Nasal cavity respiratory epithelium epithelial cell of viscerocranial mucosa (primary cell): Measurements from ENCODE around the gene OR10H1. TPM values are rescaled to one million over a fixed set of nuclear protein-coding genes. Genes with fewer than 3 reads are reported as not detected.

Experiments
- total RNA-seq: library from RNA; depleted of rRNA; stranded (reverse); fragments of >200 nt; gene quantifications from 2 replicates; pipeline ENCODE4 v1.2.3, GENCODE V29; 2014

Gene OR10H1, protein sequence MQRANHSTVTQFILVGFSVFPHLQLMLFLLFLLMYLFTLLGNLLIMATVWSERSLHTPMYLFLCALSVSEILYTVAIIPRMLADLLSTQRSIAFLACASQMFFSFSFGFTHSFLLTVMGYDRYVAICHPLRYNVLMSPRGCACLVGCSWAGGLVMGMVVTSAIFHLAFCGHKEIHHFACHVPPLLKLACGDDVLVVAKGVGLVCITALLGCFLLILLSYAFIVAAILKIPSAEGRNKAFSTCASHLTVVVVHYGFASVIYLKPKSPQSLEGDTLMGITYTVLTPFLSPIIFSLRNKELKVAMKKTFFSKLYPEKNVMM
- total RNA-seq, result not detected in 2 replicates

DNA sequence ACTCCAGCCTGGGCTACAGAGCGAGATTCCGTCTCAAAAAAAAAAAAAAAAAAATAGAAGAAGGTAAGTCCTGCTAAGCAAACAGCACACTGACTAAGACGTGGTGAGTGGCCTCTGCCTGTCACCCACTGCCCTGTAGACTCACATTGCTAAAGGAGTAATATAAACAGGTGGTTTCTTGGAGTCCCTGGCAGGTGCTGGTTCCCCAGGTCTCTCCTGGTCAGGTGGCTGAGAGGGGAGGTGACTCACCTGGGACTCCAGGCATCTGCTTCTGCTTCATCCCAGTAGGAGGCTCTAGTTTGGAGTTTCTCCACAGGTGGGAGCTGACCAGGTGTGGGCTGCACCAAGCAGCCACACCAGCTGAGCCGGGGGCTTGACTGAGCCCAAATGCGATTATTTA lies at the start of gene OR10H1:
Gene OR10H1, minus strand, starts transcription at position 359 of the 400 bp plus-strand sequence. CDS start 7,627 bp downstream, outside the sequence.

DNA sequence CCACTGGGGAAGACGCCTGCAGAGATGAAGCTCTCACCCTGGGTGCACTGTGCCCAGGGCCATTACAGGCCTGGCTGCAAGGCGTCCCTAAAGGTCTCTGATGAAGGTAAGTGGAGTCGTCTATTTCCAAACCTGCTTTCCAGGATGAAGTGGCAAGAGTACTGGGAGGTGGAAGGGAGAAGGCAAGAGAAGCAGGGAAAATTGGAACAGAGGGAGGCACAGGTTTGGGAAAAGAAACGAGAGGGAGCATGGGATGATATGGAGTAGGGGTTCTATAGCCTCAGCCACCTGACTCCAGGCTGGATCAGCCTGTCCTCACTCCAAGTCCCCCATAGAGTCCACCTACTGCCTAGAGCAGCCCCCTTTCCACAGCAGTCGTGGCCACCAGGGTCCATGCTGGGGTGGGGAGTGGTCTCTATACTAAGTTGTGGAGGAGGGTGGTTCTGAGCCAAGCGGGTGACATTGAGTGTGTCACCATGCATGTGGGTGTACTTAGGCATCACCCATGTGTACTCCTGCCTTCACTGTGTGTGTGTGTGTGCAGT lies 27.8 kb downstream of the OR10H1 start, which contains the start of gene OR10H5:
Gene OR10H5, plus strand, starts transcription at position 51 of the 545 bp plus-strand sequence. CDS start 6,388 bp downstream, outside the sequence.

Other genes starting within 250 kb of the OR10H1 start
- gene CYP4F8, start 200.4 kb downstream of the OR10H1 start, total RNA-seq, result not detected in 2 replicates
- 1.0 and 1.4 TPM in 2 replicates for gene CYP4F3, start 174.8 kb downstream of the OR10H1 start, total RNA-seq
- 0.34 and 2.3 TPM in 2 replicates for gene CYP4F12, start 142.6 kb downstream of the OR10H1 start, total RNA-seq
- not detected in 2 replicates for gene OR10H2, start 87.6 kb downstream of the OR10H1 start, total RNA-seq
- not detected in 2 replicates for gene OR10H3, start 77.7 kb downstream of the OR10H1 start, total RNA-seq
- not detected in 2 replicates for gene OR10H5, start 28.0 kb downstream of the OR10H1 start, total RNA-seq
- gene CYP4F2, start 82.4 kb upstream of the OR10H1 start, total RNA-seq, result under 0.01 TPM in 1 of 2 replicates, not detected in the other
- 4.6 and 8.5 TPM in 2 replicates for gene CYP4F11, start 118.9 kb upstream of the OR10H1 start, total RNA-seq
- not detected in 2 replicates for gene OR10H4, start 133.3 kb upstream of the OR10H1 start, total RNA-seq